Smooth muscle cell (in vitro differentiated cells): ENCODE measurements around the gene COQ2. TPM values are rescaled to one million over a fixed set of nuclear protein-coding genes. Genes with fewer than 3 reads are reported as not detected.

Source experiments
- DNase-seq: peaks from one replicate; lab custom pipeline; 2025; ENCODE audit not compliant: unreplicated experiment; lab: John Stamatoyannopoulos, UW
- H2AFZ ChIP-seq: fragments of 200-600 bp; sonication (generic); 2 replicates; pipeline ENCODE4 v1.6.0; 2016; ENCODE audit warnings: antibody characterized with exemption, low read depth, mild to moderate bottlenecking
- H3F3A ChIP-seq: fragments of 200-600 bp; sonication (generic); 2 replicates; pipeline ENCODE4 v1.6.0; 2017; ENCODE audit warnings: antibody characterized with exemption, low read depth
- H3K27ac ChIP-seq: fragments of 200-600 bp; sonication (generic); 2 replicates; pipeline ENCODE4 v1.5.1; 2016; ENCODE audit warnings: low read depth, mild to moderate bottlenecking
- H3K27me3 ChIP-seq: fragments of 200-600 bp; sonication (generic); 2 replicates; pipeline ENCODE4 v1.6.1; 2016; ENCODE audit warnings: low read depth, mild to moderate bottlenecking
- H3K36me3 ChIP-seq: fragments of 200-600 bp; sonication (generic); 2 replicates; pipeline ENCODE4 v1.5.1; 2016; ENCODE audit warnings: low read depth
- H3K4me1 ChIP-seq: fragments of 200-600 bp; sonication (generic); 2 replicates; pipeline ENCODE4 v1.5.1; 2016; ENCODE audit warnings: low read depth
- H3K4me2 ChIP-seq: fragments of 200-600 bp; sonication (generic); 2 replicates; pipeline ENCODE4 v1.6.0; 2016; ENCODE audit warnings: mild to moderate bottlenecking
- H3K4me3 ChIP-seq: fragments of 200-600 bp; sonication (generic); 2 replicates; pipeline ENCODE4 v1.5.1; 2016; ENCODE audit warnings: mild to moderate bottlenecking
- H3K79me2 ChIP-seq: fragments of 200-600 bp; sonication (generic); 2 replicates; pipeline ENCODE4 v1.6.0; 2016; ENCODE audit warnings: low read depth, mild to moderate bottlenecking
- H3K9ac ChIP-seq: fragments of 200-600 bp; sonication (generic); 2 replicates; pipeline ENCODE4 v1.6.0; 2016; ENCODE audit warnings: low read depth
- H3K9me3 ChIP-seq: fragments of 200-600 bp; sonication (generic); replicated peaks from 2 replicates; pipeline ENCODE4 v1.5.1; 2016; ENCODE audit warnings: low read depth
- H4K20me1 ChIP-seq: fragments of 200-600 bp; sonication (generic); 2 replicates; pipeline ENCODE4 v1.6.0; 2016; ENCODE audit warnings: low read depth
- WGBS: methylation state at CpG from one replicate; pipeline ENCODE4 v1.1.7; 2016; ENCODE audit warnings: low lambda C conversion rate; 5-methylcytosine and 5-hydroxymethylcytosine counted together
- polyA plus RNA-seq: library from polyadenylated mRNA; unstranded; fragments of >200 nt; fragmentation: Nextera tagmentation; extraction: Ambion mirVana; gene quantifications from 2 replicates; pipeline ENCODE4 v1.2.1, GENCODE V29; 2016
- total RNA-seq: library from RNA; depleted of rRNA; stranded (reverse); fragments of >200 nt; gene quantifications from 2 replicates; pipeline ENCODE4 v1.2.3, GENCODE V29; 2014
- TF ChIP-seq, protein P1 (sequence below): fragments of 200-600 bp; sonication (generic); IDR thresholded peaks from 2 replicates; pipeline ENCODE4 v1.5.1; 2017; ENCODE audit warnings: borderline replicate concordance, mild to moderate bottlenecking, antibody characterized with exemption; ENCODE audit not compliant: insufficient read depth, poor library complexity, severe bottlenecking

Gene COQ2
- total and polyA plus RNA-seq, 2 experiments from 2014 or later, result 5.7 to 8.1 TPM

DNA sequence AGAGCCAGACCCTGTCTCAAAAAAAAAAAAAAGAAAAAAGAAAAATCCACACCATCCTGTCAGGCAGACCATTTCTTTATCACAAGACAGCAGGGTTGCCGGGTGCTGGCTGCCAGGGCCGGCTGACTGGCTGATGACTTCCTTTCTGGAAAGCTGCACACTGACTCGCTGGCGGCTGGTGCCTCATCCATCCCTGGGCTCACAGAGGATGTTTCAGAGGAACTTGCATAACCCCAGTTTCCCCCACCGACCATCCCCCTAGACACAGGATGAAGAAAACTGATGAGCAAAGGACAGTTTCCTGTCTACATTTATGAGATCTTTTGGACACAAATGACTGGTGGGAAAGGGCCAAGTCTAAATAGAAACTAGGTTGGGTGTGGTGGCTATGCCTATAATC is 36.0 kb upstream of the COQ2 start:
- Histone ChIP-seq H2AFZ (no peak overlapping the region), H3F3A (no peaks in the 10 kb centered on the region), H3K9me3 (no peaks in the 10 kb centered on the region), H3K4me1 (no peaks in the 10 kb centered on the region), H3K36me3 (no peaks in the 10 kb centered on the region), H3K9ac (no peak overlapping the region), H3K27me3 (no peaks in the 10 kb centered on the region), H4K20me1 (no peaks in the 10 kb centered on the region), H3K79me2 (no peaks in the 10 kb centered on the region), H3K27ac (no peak overlapping the region), H3K4me2 (no peak overlapping the region), H3K4me3 (no peak overlapping the region)
- TF ChIP-seq, protein P1, sequence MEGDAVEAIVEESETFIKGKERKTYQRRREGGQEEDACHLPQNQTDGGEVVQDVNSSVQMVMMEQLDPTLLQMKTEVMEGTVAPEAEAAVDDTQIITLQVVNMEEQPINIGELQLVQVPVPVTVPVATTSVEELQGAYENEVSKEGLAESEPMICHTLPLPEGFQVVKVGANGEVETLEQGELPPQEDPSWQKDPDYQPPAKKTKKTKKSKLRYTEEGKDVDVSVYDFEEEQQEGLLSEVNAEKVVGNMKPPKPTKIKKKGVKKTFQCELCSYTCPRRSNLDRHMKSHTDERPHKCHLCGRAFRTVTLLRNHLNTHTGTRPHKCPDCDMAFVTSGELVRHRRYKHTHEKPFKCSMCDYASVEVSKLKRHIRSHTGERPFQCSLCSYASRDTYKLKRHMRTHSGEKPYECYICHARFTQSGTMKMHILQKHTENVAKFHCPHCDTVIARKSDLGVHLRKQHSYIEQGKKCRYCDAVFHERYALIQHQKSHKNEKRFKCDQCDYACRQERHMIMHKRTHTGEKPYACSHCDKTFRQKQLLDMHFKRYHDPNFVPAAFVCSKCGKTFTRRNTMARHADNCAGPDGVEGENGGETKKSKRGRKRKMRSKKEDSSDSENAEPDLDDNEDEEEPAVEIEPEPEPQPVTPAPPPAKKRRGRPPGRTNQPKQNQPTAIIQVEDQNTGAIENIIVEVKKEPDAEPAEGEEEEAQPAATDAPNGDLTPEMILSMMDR, result no peak
- no peak for DNase-seq
- 57% methylated on average over 5 of the region's 5 CpGs for WGBS

DNA sequence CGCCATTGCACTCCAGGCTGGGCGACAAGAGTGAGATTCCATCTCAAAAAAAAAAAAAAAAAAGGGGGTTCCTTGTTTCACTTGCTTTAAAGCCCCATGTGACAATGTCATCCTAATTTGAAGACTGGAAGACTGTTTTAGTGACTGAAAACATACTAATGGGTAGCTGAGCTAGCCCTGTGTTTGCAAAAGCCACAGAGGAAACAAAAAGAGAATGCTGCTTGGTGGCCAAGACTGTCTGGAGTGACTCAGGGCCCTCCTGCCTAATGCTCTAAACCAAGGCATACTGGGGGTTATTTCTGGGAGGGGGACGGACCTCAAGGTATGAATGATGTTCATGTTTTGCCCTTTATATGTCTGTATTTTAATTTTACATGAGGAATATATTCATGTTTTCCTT is 34.1 kb upstream of the COQ2 start:
- no peak for DNase-seq
- Histone ChIP-seq H3K36me3 (no peaks in the 10 kb centered on the region), H2AFZ (no peak overlapping the region), H3K4me1 (no peaks in the 10 kb centered on the region), H3K9ac (no peak overlapping the region), H3K4me2 (no peak overlapping the region), H3K27me3 (no peaks in the 10 kb centered on the region), H4K20me1 (no peaks in the 10 kb centered on the region), H3K9me3 (no peaks in the 10 kb centered on the region), H3F3A (no peaks in the 10 kb centered on the region), H3K79me2 (no peaks in the 10 kb centered on the region), H3K27ac (no peak overlapping the region), H3K4me3 (no peak overlapping the region)
- TF ChIP-seq, protein P1, result no peak
- WGBS, result 93% methylated on average over 3 of the region's 3 CpGs

DNA sequence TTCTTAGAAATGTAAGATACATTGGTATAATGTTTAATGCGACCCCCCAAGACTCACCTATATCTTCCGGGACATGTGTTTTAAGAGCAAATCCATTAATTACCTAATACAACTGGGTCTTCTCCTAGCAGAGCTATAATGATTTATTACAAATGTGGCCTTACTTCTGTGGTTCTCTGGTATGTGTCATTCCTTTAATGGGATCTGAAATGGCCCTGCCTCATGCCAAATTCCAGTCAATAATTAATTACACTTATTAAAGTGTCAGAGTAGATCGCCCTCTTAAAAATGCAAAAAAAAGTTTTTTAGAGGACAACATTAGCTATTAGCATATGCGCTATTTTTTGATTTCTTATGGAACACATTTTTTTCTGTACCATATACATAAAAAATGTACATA is 33.1 kb upstream of the COQ2 start:
- Histone ChIP-seq H3K4me1 (no peaks in the 10 kb centered on the region), H3K9ac (no peak overlapping the region), H3K4me2 (no peak overlapping the region), H3K27ac (no peak overlapping the region), H3F3A (no peaks in the 10 kb centered on the region), H3K4me3 (no peak overlapping the region), H3K36me3 (no peaks in the 10 kb centered on the region), H3K27me3 (no peaks in the 10 kb centered on the region), H3K79me2 (no peaks in the 10 kb centered on the region), H2AFZ (no peak overlapping the region), H4K20me1 (no peaks in the 10 kb centered on the region), H3K9me3 (no peaks in the 10 kb centered on the region)
- TF ChIP-seq, protein P1, result no peak
- DNase-seq, result no peak
- 63% methylated on average over 4 of the region's 4 CpGs for WGBS

DNA sequence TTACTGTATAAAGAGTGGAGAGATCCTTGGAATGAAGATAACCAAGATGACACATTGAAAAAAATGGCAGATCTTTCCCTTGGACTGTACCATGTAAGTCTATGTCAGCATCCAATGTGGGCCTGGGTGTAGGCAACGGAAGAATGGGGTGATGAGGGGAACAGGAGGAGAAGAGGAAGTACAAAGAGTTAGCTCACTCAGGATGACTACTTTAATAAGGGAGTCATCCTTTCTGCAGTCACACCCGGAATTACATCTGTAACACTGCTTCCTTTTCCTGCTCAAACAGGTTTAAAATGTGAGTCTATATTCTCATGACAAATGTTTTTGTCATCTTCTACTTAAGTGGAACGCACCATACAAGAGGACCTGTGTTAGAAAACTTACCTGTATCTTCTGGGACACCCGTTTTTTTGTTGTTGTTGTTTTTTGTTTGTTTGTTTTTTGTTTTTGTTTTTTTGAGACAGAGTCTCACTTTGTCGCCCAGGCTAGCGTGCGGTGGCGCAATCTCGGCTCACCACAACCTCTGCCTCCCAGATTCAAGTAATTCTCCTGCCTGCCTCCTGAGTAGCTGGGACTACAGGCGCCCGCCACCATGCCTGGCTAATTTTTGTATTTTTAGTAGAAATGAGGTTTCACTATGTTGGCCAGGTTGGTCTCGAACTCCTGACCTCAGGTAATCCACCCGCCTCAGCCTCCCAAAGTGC is 32.0 kb upstream of the COQ2 start:
- Histone ChIP-seq H3K4me2 (no peak overlapping the region), H3F3A (no peaks in the 10 kb centered on the region), H3K27me3 (no peaks in the 10 kb centered on the region), H3K4me1 (no peaks in the 10 kb centered on the region), H3K27ac (no peak overlapping the region), H4K20me1 (no peaks in the 10 kb centered on the region), H3K9ac (no peak overlapping the region), H2AFZ (no peak overlapping the region), H3K79me2 (no peaks in the 10 kb centered on the region), H3K9me3 (no peaks in the 10 kb centered on the region), H3K36me3 (no peaks in the 10 kb centered on the region), H3K4me3 (no peak overlapping the region)
- 86% methylated on average over 13 of the region's 13 CpGs for WGBS
- TF ChIP-seq, protein P1, result no peak
- DNase-seq, result no peak
